Adrenal gland (tissue), 12 donors: ENCODE results near the gene THSD4. TPM values are rescaled to one million over a fixed set of nuclear protein-coding genes. Genes with fewer than 3 reads are reported as not detected.

Experiments used
- DNase-seq, 7 donors: peaks; one replicate each; pipeline ENCODE4 v3.0.0-alpha.2; 2019 to 2020
- H3K27ac ChIP-seq, 5 donors: fragments of 200-600 bp; sonication (generic) in 4 of 5; 1 replicate in 3 of 5; 2 replicates in 2 of 5; pipeline versions ENCODE4 v1.5.1 to v1.8.0; 2016 to 2020; ENCODE audit warnings: mild to moderate bottlenecking in 1 of 5
- H3K27me3 ChIP-seq: fragments of 200-600 bp; 2 replicates; pipeline ENCODE4 v1.8.0; 2021
- H3K36me3 ChIP-seq, 2 donors: fragments of 200-600 bp; replicated peaks in 1 of 2; 1 replicate in 1 of 2; 2 replicates in 1 of 2; pipeline versions ENCODE4 v1.5.1 to v1.8.0; 2018 to 2022
- H3K4me1 ChIP-seq, 2 donors: fragments of 200-600 bp; replicated peaks in 1 of 2; 1 replicate in 1 of 2; 2 replicates in 1 of 2; pipeline versions ENCODE4 v1.5.1 to v1.8.0; 2018 to 2021
- H3K4me3 ChIP-seq, 4 donors: fragments of 200-600 bp; sonication (generic) in 3 of 4; one replicate each; pipeline ENCODE4 v1.5.1; 2016 to 2018
- H3K9me3 ChIP-seq, 3 donors: fragments of 200-600 bp; sonication (generic) in 1 of 3; replicated peaks in 1 of 3; 1 replicate in 2 of 3; 2 replicates in 1 of 3; pipeline versions ENCODE4 v1.5.1 to v1.8.0; 2016 to 2021
- POLR2A ChIP-seq, 2 donors: fragments of 450-650 bp; IDR thresholded peaks; one replicate each; pipeline ENCODE4 v1.6.1; 2017; ENCODE audit warnings: antibody characterized with exemption in 2 of 2, mild to moderate bottlenecking in 2 of 2, moderate library complexity in 1 of 2
- WGBS, 4 donors: extraction: QIAGEN DNeasy Blood & Tissue Kit in 2 of 4; methylation state at CpG; one replicate each; pipeline versions ENCODE4 v1.1.5 to v1.1.7; 2013 to 2017; 5-methylcytosine and 5-hydroxymethylcytosine counted together
- intact Hi-C, 2 donors: fragments of 100-400 bp; cut with DNase I; formaldehyde crosslinking; loops; one replicate each; pipeline versions ENCODE4 v1.14.1 to v1.15.0; 2022 to 2023
- polyA plus RNA-seq, 3 donors: library from polyadenylated mRNA; stranded (reverse); fragments of 200-250 nt in 2 of 3; fragments of 350-450 nt in 1 of 3; fragmentation: Illumina TruSeq in 1 of 3; extraction: RNeasy Lipid Tissue Mini Kit (QIAGEN cat#74804) in 1 of 3; gene quantifications; one replicate each; pipeline ENCODE4 v1.2.3, GENCODE V29; 2013 to 2014
- total RNA-seq, 9 donors: library from RNA; depleted of rRNA in 4 of 9; stranded (reverse); fragments of >200 nt in 4 of 9; fragments of 120-200 nt in 1 of 9; fragmentation: NEBNext Ultra II Directional in 1 of 9; extraction: Animal tissue kit (Norgen Biotek cat#: 25700) in 1 of 9; gene quantifications; one replicate each; pipeline versions ENCODE4 v1.1.0 to v1.2.4, GENCODE V29; 2013 to 2023
- TF ChIP-seq, protein P1 (sequence below), 6 experiments: fragments of 450-650 bp in 4 of 6; fragments of 200-600 bp in 2 of 6; sonication (generic) in 1 of 6; IDR thresholded peaks; 1 replicate in 5 of 6; 2 replicates in 1 of 6; pipeline versions ENCODE4 v1.5.1 to v1.8.0; 2016 to 2021; ENCODE audit warnings: antibody characterized with exemption in 6 of 6, mild to moderate bottlenecking in 2 of 6, moderate library complexity in 1 of 6
- donor health status: healthy with polysubstance abuse.
- donor health status: Bipolar disorder and iron deficiency.
- donor health status: DM: yes; HTN: yes; CAD: no.
- donor health status: DM: no; HTN: no; CAD: no.
- donor health status: DM: no; HTN: no; CAD: no.
- donor health status: DM: yes; HTN: yes; CAD: no.

Gene THSD4
- total and polyA plus RNA-seq, 12 donors = 5.3 to 53.2 (median 23.2) TPM

DNA sequence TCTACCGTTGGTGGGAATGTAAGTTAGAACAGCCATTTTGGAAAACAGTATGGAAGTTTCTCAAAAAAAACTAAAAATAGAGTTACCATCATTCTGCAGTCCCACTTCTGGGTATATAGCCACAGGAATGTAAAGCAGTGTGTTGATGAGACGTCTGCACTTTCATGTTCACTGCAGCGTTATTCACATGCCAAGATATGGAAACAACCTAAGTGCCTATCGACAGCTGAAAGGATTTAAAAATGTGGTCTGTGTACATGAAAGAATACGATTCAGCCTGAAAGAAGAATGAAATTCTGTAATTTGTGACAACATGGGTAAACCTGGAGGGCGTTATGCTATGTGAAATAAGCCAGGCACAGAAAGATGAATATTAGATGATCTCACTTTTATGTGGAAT is 157.7 kb downstream of the THSD4 start:
- H3K4me1 ChIP-seq = peaks cover 0 to under 1% of the 10 kb centered on the region in 2 donors
- H3K36me3 ChIP-seq = no peaks in the 10 kb centered on the region
- 93 to 95% (median 94%) methylated on average over 6 of the region's 6 CpGs for WGBS, 4 donors
- no peak overlapping the region for H3K27ac ChIP-seq
- TF ChIP-seq, protein P1, sequence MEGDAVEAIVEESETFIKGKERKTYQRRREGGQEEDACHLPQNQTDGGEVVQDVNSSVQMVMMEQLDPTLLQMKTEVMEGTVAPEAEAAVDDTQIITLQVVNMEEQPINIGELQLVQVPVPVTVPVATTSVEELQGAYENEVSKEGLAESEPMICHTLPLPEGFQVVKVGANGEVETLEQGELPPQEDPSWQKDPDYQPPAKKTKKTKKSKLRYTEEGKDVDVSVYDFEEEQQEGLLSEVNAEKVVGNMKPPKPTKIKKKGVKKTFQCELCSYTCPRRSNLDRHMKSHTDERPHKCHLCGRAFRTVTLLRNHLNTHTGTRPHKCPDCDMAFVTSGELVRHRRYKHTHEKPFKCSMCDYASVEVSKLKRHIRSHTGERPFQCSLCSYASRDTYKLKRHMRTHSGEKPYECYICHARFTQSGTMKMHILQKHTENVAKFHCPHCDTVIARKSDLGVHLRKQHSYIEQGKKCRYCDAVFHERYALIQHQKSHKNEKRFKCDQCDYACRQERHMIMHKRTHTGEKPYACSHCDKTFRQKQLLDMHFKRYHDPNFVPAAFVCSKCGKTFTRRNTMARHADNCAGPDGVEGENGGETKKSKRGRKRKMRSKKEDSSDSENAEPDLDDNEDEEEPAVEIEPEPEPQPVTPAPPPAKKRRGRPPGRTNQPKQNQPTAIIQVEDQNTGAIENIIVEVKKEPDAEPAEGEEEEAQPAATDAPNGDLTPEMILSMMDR (IDR thresholded peaks at IDR 0.05) = no peak
- H3K4me3 ChIP-seq = no peak overlapping the region
- intact Hi-C loops = no loop called here
- H3K9me3 ChIP-seq = no peaks in the 10 kb centered on the region
- DNase-seq = no peak
- no peaks in the 10 kb centered on the region for H3K27me3 ChIP-seq

DNA sequence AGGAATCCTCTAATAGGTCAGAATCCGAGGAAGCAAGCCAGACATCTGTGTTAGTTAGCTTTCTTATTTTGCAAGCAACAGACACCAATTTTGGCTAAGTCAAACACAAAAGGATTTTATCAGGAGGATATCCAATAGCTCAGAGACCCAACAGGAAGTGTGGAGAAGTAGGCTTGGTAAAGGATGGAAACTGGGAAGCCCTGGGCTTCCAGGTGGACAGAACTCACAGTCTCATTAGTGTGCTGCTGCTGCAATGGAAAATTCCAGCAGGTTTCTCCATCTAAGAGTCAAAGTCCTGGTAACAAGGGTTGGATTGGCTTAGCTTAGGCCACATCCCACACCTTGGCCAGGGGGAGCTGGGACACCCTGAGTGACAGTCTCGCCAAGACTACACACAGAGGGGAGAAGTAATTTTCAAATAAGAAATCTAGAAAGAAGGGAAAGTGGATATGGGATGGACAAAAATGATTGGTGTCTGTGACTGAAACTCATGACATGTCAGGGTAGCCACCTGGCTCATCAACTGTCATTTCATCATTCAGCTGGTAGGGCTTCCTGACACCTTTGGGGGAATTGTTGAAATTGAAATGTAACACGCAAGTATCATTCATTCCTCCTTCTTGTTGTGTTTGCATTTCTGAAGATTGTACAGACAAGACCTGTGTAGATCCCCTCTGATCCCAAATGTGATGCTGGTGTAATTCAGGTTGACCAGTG is 158.6 kb downstream of the THSD4 start:
- intact Hi-C loops = no loop called here
- DNase-seq = no peak
- Histone ChIP-seq H3K9me3 (no peaks in the 10 kb centered on the region), H3K36me3 (no peaks in the 10 kb centered on the region), H3K27ac (no peak overlapping the region), H3K4me1 (peaks cover 9% of the 10 kb centered on the region in 2 donors), H3K27me3 (no peaks in the 10 kb centered on the region), H3K4me3 (no peak overlapping the region)
- 86 to 92% (median 90%) methylated on average over 3 of the region's 3 CpGs for WGBS, 4 donors
- no peak for TF ChIP-seq POLR2A (IDR thresholded peaks at IDR 0.05)
- TF ChIP-seq, protein P1 (IDR thresholded peaks at IDR 0.05) = no peak

DNA sequence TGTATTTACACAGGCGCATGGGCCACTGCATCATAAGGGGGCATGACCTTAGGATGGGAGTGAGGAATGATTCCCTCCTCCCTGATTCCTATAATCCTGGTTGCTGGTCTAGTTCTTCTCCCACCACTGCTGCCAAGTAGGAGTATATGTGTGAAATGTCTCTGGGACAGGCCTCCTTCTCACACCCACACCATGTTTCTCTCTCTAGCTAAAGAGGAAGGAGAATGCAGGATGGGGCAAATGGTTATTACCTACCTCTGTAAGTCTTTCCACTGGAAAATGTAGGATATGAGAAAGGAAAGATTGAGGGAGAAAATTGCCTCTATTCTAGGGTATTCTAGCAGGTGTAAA is 159.2 kb downstream of the THSD4 start:
- H3K27ac ChIP-seq = no peak overlapping the region

DNA sequence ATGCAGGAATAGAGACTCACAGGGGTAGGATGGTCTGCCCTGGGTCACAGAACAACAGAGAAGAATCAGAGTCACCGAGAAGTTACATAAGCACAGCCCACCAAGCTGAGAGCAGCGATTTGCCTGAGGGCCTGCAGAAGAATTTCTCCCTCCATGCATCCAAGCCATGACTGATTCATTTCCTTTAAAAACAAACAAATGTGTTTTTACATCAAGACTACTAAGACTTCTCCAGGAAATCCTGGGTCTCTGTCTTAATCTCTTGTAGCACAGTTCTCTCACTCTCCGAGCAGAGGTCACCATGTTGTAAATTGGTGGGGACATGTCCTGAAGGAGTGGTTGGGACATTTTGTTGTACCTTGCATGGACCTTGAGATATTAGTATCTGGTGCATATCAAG is 159.8 kb downstream of the THSD4 start:
- intact Hi-C loops = no loop called here
- WGBS, 4 donors = 55 to 73% (median 64%) methylated on average over 3 of the region's 3 CpGs
- H3K4me3 ChIP-seq = no peak overlapping the region
- H3K9me3 ChIP-seq = no peaks in the 10 kb centered on the region
- TF ChIP-seq POLR2A (IDR thresholded peaks at IDR 0.05) = no peak
- H3K27ac ChIP-seq = no peak overlapping the region
- no peaks in the 10 kb centered on the region for H3K36me3 ChIP-seq
- DNase-seq = no peak
- H3K4me1 ChIP-seq = peaks cover 9 to 20% of the 10 kb centered on the region in 2 donors
- H3K27me3 ChIP-seq = no peaks in the 10 kb centered on the region

More for the DNA sequence above, 159.2 kb downstream of the THSD4 start:
- H3K36me3 ChIP-seq = no peaks in the 10 kb centered on the region
- no peaks in the 10 kb centered on the region for H3K9me3 ChIP-seq
- no peak for DNase-seq
- intact Hi-C loops = no loop called here
- 90 to 100% (median 100%) methylated on average over 1 of the region's 1 CpG for WGBS, 4 donors
- H3K4me1 ChIP-seq = peaks cover 9 to 15% of the 10 kb centered on the region in 2 donors
- no peak overlapping the region for H3K4me3 ChIP-seq
- H3K27me3 ChIP-seq = no peaks in the 10 kb centered on the region
- TF ChIP-seq POLR2A (IDR thresholded peaks at IDR 0.05) = no peak
- TF ChIP-seq, protein P1 (IDR thresholded peaks at IDR 0.05) = no peak
